ENCODE data around the gene PGD. TPM values are rescaled to one million over a fixed set of nuclear protein-coding genes. Genes with fewer than 3 reads are reported as not detected.
A peak's percentile ranks its signal among the peaks of the same experiment; 100 is the strongest.
"Not testable (repeated sequence)": the region's sequence is repeated elsewhere in the genome, so short reads cannot be mapped to it uniquely, and the experiment has no call there.

Gene PGD
- total RNA-seq, 4 donors from 2014 or later, result 153 to 357 (median 196) TPM

DNA sequence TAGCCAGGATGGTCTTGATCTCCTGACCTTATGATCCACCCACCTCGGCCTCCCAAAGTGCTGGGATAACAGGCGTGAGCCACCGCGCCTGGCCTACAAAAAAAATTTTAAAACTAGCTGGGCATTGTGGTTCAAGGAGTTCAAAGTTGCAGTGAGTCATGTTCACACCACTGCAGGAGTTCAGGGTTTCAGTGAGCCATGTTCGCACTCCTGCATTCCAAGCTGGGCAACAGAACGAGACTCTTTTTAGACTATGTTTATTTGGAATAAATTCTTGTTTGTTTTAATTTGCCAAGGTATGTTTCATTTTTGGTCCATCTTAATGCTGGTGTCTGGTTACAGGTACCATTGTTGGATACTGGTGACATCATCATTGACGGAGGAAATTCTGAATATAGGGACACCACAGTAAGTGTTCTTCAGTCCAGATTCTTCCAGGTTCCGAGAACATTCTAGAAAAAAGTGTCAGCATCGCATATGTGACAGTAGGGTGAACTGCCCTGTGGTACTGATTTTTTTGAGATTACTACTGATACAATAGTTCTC, 3.9 kb downstream of the PGD start:
- intact Hi-C loops (cut with DNase I), result no loop called here
- Histone ChIP-seq H3K27me3 (no peaks in the 10 kb centered on the region), H3K9me3 (no peaks in the 10 kb centered on the region), H3K4me1 (peaks cover 12 to 17% of the 10 kb centered on the region in 2 donors), H3K27ac (no peak overlapping the region), H3K4me3 (replicated peaks in 1 of 3) (no peak overlapping the region), H3K36me3 (peaks cover 40 to 53% of the 10 kb centered on the region in 2 donors)
- TF ChIP-seq, protein P1, sequence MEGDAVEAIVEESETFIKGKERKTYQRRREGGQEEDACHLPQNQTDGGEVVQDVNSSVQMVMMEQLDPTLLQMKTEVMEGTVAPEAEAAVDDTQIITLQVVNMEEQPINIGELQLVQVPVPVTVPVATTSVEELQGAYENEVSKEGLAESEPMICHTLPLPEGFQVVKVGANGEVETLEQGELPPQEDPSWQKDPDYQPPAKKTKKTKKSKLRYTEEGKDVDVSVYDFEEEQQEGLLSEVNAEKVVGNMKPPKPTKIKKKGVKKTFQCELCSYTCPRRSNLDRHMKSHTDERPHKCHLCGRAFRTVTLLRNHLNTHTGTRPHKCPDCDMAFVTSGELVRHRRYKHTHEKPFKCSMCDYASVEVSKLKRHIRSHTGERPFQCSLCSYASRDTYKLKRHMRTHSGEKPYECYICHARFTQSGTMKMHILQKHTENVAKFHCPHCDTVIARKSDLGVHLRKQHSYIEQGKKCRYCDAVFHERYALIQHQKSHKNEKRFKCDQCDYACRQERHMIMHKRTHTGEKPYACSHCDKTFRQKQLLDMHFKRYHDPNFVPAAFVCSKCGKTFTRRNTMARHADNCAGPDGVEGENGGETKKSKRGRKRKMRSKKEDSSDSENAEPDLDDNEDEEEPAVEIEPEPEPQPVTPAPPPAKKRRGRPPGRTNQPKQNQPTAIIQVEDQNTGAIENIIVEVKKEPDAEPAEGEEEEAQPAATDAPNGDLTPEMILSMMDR (IDR thresholded peaks at IDR 0.05), result no peak
- no peak for TF ChIP-seq POLR2A (IDR thresholded peaks at IDR 0.05)
- no peak for DNase-seq
- 90 to 98% methylated on average over 9 of the region's 9 CpGs for WGBS, 2 donors

DNA sequence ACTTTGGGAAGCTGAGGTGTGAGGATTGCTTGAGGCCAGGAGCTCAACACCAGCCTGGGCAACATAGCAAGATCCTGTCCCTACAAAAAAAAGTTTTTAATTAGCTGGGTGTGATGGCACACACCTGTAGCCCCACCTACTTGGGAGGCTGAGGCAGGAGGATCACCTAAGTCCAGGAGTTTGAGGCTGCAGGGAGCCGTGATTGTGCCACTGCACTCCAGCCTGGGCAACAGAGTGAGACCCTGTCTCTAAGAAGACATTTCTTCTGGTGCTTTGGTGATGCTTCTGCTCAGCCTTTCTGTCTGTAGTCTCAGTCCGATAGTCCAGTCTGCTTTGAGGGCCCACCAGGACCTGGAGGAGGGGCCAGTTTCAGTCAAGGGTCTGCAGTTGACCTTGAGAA, 8.3 kb downstream of the PGD start:
- no peak for TF ChIP-seq POLR2A (IDR thresholded peaks at IDR 0.05)
- TF ChIP-seq, protein P1 (IDR thresholded peaks at IDR 0.05), result no peak
- intact Hi-C loops (cut with DNase I), result no loop called here
- WGBS, 2 donors, result 92 to 100% methylated on average over 1 to 2 of the region's 2 CpGs
- Histone ChIP-seq H3K4me3 (replicated peaks in 1 of 3) (no peak overlapping the region), H3K9me3 (no peaks in the 10 kb centered on the region), H3K27ac (no peak overlapping the region), H3K36me3 (peaks cover 68 to 87% of the 10 kb centered on the region in 2 donors), H3K27me3 (no peaks in the 10 kb centered on the region), H3K4me1 (no peaks in the 10 kb centered on the region)
- no peak for DNase-seq

DNA sequence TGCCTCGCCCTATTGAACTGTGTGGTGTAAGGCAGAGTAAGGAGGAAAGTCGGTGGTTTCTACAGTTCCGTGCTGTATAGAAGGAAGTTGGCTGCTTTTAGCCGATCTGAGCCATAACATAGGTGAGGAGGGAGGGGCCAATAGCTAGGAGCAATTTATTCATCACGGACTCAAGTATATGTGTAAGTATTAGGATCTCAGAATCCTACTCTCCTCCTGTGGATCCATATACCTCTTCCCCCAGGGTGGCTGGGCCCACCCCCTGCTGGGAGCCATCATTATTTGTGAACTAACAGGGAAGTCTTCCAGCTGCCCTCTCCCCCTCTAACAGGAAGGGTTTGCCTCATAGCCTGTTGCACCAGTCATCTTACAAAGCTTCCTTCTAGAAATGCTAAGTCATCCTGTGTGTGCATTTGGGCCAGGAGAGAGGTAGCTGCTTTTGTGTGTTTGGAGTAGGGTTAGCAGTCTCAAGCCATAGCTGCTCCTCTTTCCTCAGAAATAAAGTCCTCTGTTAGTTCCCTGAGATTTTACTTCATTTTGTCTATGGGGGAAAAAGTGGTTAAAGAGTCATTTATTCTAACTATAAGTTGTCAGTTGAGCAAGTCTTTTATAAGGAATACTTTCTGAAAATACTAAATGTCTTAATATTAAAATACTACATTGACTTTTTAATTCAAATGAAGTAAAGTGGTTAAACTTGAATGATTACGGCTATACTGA, 16.5 kb downstream of the PGD start:
- Histone ChIP-seq H3K27me3 (no peaks in the 10 kb centered on the region), H3K9me3 (no peaks in the 10 kb centered on the region), H3K36me3 (peaks cover 78% of the 10 kb centered on the region in 2 donors), H3K27ac (peak overlapping the region in 1 of 3 donors; percentile 17), H3K4me1 (no peaks in the 10 kb centered on the region), H3K4me3 (replicated peaks in 1 of 3) (no peak overlapping the region)
- WGBS, 2 donors, result 82 to 83% methylated on average over 6 of the region's 6 CpGs
- no peak for TF ChIP-seq POLR2A (IDR thresholded peaks at IDR 0.05)
- TF ChIP-seq, protein P1 (IDR thresholded peaks at IDR 0.05), result no peak
- peak in 1 of 2 donors; percentile 21 for DNase-seq
- intact Hi-C loops (cut with DNase I), result no loop called here

DNA sequence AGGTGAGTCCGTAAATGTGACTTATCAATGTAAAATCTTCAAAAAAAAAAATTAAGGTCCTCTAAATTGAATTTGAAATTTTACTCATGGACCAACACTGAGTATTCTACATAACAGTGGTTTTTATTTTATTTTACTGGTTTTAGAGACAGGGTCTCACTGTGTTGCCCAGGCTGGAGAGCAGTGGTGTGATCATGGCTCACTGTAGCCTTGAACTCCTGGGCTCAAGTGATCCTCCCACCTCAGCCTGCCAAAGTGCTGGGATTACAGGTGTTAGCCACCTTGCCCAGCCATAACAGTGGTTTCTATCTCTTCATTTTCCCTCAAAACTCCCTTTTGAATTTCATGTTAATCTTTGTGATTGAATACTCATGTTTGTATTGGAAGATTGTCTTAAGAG, 17.1 kb downstream of the PGD start:
- whole genome bisulfite sequencing, 2 donors, result 96 to 97% methylated on average over 1 of the region's 1 CpG
- H3K4me1 ChIP-seq; DNase-seq; H3K9me3 ChIP-seq; H3K27me3 ChIP-seq; intact Hi-C loops (cut with DNase I); H3K4me3 ChIP-seq (replicated peaks in 1 of 3): not testable (repeated sequence)
- peaks cover 75 to 77% of the 10 kb centered on the region in 2 donors for H3K36me3 ChIP-seq
- H3K27ac ChIP-seq, result peak overlapping the region in 1 of 3 donors; percentile 22

DNA sequence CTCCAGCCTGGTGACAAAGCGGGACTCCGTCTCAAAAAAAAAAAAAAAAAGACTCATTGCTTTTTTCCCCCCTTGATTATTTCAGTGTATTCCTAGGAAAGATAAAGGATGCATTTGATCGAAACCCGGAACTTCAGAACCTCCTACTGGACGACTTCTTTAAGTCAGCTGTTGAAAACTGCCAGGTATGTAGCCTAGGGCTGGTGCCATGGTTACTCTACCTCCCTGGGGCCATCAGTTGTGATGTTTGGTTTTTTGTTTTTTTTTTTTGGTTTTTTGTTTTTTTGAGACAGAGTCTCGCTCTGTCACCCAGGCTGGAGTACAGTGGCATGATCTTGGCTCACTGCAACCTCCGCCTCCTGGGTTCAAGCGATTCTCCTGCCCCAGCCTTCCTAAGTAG, 19.9 kb downstream of the PGD start:
- H3K27me3 ChIP-seq; H3K4me1 ChIP-seq; H3K27ac ChIP-seq; H3K4me3 ChIP-seq (replicated peaks in 1 of 3); H3K9me3 ChIP-seq; intact Hi-C loops (cut with DNase I); DNase-seq: not testable (repeated sequence)
- 92 to 96% methylated on average over 8 of the region's 8 CpGs for WGBS, 2 donors
- peaks cover 48 to 50% of the 10 kb centered on the region in 2 donors for H3K36me3 ChIP-seq

DNA sequence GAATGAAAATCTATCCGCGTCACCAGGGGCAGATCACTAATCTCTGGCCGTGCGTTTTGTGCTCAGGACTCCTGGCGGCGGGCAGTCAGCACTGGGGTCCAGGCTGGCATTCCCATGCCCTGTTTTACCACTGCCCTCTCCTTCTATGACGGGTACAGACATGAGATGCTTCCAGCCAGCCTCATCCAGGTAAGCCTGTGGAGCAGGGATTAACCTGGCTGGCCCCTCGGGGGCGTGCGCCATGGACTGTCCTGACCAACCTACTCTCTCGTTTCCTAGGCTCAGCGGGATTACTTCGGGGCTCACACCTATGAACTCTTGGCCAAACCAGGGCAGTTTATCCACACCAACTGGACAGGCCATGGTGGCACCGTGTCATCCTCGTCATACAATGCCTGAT, 20.5 kb downstream of the PGD start:
- no peak for DNase-seq
- no peak overlapping the region for H3K27ac ChIP-seq
- TF ChIP-seq, protein P1 (IDR thresholded peaks at IDR 0.05), result no peak
- TF ChIP-seq POLR2A (IDR thresholded peaks at IDR 0.05), result no peak
- H3K36me3 ChIP-seq, result peaks cover 41 to 47% of the 10 kb centered on the region in 2 donors
- H3K4me3 ChIP-seq (replicated peaks in 1 of 3), result no peak overlapping the region
- H3K9me3 ChIP-seq, result no peaks in the 10 kb centered on the region
- no peaks in the 10 kb centered on the region for H3K27me3 ChIP-seq
- no peaks in the 10 kb centered on the region for H3K4me1 ChIP-seq
- 95 to 98% methylated on average over 13 to 14 of the region's 15 CpGs for WGBS, 2 donors
- intact Hi-C loops (cut with DNase I), result no loop called here

Measured in thyroid gland (tissue), 4 donors.